ENCODE results near the gene SMC3. TPM values are rescaled to one million over a fixed set of nuclear protein-coding genes. Genes with fewer than 3 reads are reported as not detected.
"Not testable (repeated sequence)": the region's sequence is repeated elsewhere in the genome, so short reads cannot be mapped to it uniquely, and the experiment has no call there.

The SMC3 gene
- total RNA-seq, 1 donor from 2014 or later: 87.8 TPM

DNA sequence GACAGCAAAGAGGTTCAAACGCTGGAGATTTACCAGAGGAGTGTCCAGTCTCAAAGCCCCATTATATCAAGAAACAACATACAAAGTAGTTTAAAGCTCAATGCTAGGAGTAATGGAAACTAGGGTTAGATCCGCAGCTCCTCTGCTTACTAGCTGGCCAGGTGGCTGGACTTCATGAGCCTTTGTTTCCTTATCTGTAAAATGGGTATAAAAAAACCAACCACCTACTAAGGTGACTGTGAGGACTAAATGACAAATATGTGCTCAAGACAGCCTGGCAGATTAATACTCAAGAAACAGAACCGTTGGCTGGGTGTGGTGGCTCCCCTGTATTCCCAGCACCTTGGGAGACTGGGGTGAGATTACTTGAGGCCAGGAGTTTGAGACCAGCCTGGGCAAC lies 70.8 kb downstream of the SMC3 start:
- peaks cover 53% of the 10 kb centered on the region for H3K27me3 Mint-ChIP-seq (ENCODE audit: low read depth)
- peaks cover 33% of the 10 kb centered on the region for H3K4me1 Mint-ChIP-seq
- no peak for DNase-seq (ENCODE audit: low read depth, low spot score)
- no peak overlapping the region for H3K27ac Mint-ChIP-seq (ENCODE audit: unreplicated experiment)
- no peaks in the 10 kb centered on the region for H3K9me3 Mint-ChIP-seq
- H3K36me3 Mint-ChIP-seq (ENCODE audit: low read depth): no peaks in the 10 kb centered on the region
- H3K4me3 Mint-ChIP-seq: no peak overlapping the region
- no peak for TF ChIP-seq CTCF (conservative IDR thresholded peaks at IDR 0.05)

DNA sequence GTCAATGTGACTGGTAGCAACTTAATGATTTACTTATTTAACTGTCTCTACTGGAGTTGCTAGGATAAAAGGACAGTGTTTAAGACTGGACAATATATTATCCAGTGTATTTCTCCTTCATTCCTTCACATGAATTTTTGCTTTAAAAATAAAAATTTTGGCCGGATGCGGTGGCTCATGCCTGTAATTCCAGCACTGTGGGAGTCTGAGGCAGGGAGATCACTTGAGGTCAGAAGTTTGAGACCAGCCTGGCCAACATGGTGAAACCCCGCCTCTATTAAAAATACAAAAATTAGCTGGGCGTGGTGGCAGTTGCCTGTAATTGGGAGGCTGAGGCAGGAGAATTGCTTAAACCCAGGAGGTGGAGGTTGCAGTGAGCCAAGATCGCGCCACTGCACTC lies 71.6 kb downstream of the SMC3 start:
- not testable (repeated sequence) for DNase-seq (ENCODE audit: low read depth, low spot score); H3K27ac Mint-ChIP-seq (ENCODE audit: unreplicated experiment); H3K9me3 Mint-ChIP-seq; H3K4me3 Mint-ChIP-seq; H3K36me3 Mint-ChIP-seq (ENCODE audit: low read depth)
- H3K4me1 Mint-ChIP-seq: peaks cover 35% of the 10 kb centered on the region
- peaks cover 56% of the 10 kb centered on the region for H3K27me3 Mint-ChIP-seq (ENCODE audit: low read depth)

DNA sequence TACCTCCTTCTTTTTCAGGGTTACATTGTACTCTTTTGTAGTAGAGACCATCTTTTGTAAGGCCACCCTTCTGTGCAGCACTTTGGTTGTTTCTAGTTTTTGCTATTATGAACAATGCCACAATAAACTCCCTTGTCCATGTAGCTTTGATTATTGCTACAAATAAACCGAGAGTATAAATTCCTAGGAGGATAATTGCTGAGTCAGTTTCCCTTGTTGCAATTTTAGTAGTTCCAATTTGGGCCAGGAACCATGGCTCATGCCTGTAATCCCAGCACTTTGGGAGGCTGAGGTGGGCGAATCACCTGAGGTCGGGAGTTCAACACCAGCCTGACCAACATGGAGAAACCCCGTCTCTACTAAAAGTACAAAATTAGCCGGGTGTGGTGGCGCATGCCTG lies 72.4 kb downstream of the SMC3 start:
- not testable (repeated sequence) for H3K9me3 Mint-ChIP-seq; H3K4me3 Mint-ChIP-seq; DNase-seq (ENCODE audit: low read depth, low spot score); H3K36me3 Mint-ChIP-seq (ENCODE audit: low read depth); H3K27ac Mint-ChIP-seq (ENCODE audit: unreplicated experiment)
- Mint-ChIP-seq H3K27me3 (ENCODE audit: low read depth) (peaks cover 61% of the 10 kb centered on the region), H3K4me1 (peaks cover 39% of the 10 kb centered on the region)

DNA sequence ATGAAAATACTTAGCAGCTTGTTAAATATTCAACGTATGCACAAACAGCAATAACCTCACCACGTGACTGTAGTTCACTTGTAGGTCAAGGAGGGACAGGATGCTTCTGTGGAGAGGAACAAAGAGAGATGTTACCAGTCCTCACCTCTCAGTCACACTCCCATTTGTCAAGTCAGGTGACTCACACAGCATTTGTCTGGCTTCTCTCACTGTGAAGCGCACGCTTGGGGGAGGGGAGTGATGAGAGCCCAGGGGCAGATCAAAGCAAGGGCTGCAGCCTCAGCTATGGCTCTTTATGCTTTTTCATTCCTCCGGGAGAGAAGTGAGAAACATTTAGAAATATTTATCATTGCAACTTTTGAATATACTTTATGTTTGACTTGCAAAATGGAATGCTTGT lies 73.8 kb downstream of the SMC3 start:
- Mint-ChIP-seq H3K4me3 (peak overlapping the region; percentile 58), H3K9me3 (no peaks in the 10 kb centered on the region), H3K36me3 (ENCODE audit: low read depth) (no peaks in the 10 kb centered on the region), H3K27me3 (ENCODE audit: low read depth) (peaks cover 72% of the 10 kb centered on the region), H3K4me1 (peaks cover 45% of the 10 kb centered on the region), H3K27ac (ENCODE audit: unreplicated experiment) (no peak overlapping the region)
- TF ChIP-seq CTCF (conservative IDR thresholded peaks at IDR 0.05): no peak
- DNase-seq (ENCODE audit: low read depth, low spot score): no peak

- Mint-ChIP-seq H3K4me1 (peaks cover 41% of the 10 kb centered on the region), H3K36me3 (ENCODE audit: low read depth) (no peaks in the 10 kb centered on the region), H3K9me3 (no peaks in the 10 kb centered on the region), H3K27ac (ENCODE audit: unreplicated experiment) (no peak overlapping the region), H3K27me3 (ENCODE audit: low read depth) (peaks cover 80% of the 10 kb centered on the region), H3K4me3 (peak overlapping the region; percentile 91)
- TF ChIP-seq CTCF (conservative IDR thresholded peaks at IDR 0.05): no peak
- no peak for DNase-seq (ENCODE audit: low read depth, low spot score)
Measured at GRCh38 chr10:110642204-110643034, 74.9 kb downstream of the SMC3 start.

- H3K4me1 Mint-ChIP-seq: peaks cover 36% of the 10 kb centered on the region
- H3K27ac Mint-ChIP-seq (ENCODE audit: unreplicated experiment): no peak overlapping the region
- DNase-seq (ENCODE audit: low read depth, low spot score): no peak
- H3K27me3 Mint-ChIP-seq (ENCODE audit: low read depth): peaks cover 77% of the 10 kb centered on the region
- peak overlapping the region; percentile 91 for H3K4me3 Mint-ChIP-seq
- no peaks in the 10 kb centered on the region for H3K36me3 Mint-ChIP-seq (ENCODE audit: low read depth)
- H3K9me3 Mint-ChIP-seq: no peaks in the 10 kb centered on the region
- TF ChIP-seq CTCF (conservative IDR thresholded peaks at IDR 0.05): no peak
Measured at GRCh38 chr10:110643035-110643652, 75.6 kb downstream of the SMC3 start.
